Thyroid gland (tissue), 4 donors: ENCODE measurements around the gene SPNS2.

Experiments used
- CTCF ChIP-seq, 6 experiments: fragments of 200-600 bp in 3 of 6; fragments of 450-650 bp in 3 of 6; sonication (generic) in 3 of 6; IDR thresholded peaks; one replicate each; pipeline ENCODE4 v1.5.1; 2016 to 2019; ENCODE audit warnings: antibody characterized with exemption in 6 of 6, mild to moderate bottlenecking in 2 of 6, inconsistent platforms in 1 of 6, moderate library complexity in 1 of 6
- POLR2A ChIP-seq, 2 donors: fragments of 450-650 bp; IDR thresholded peaks; one replicate each; pipeline ENCODE4 v1.6.1; 2017; ENCODE audit warnings: antibody characterized with exemption in 2 of 2, mild to moderate bottlenecking in 2 of 2, moderate library complexity in 1 of 2

DNA sequence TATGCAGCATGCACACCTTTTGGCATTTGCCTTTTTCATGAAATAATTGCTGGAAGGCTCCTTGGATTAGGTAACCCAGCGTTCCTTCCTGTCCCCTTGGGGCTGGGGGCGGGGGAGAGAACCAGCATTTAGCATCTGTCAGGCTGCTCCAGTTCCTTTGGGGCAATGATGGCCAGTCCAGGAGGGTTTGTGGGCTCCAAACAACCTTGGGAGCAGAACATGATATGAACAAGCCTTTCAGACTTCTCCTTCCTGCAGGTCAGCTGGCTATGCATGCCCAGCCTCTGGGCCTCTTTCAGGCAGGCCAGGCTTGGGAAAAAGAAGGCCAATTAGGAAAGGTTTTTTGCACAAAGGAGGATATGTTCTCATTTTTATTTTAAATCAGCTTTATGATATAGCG, 84.5 kb downstream of the SPNS2 start:
- TF ChIP-seq POLR2A (IDR thresholded peaks at IDR 0.05) = no peak
- no peak for TF ChIP-seq CTCF (IDR thresholded peaks at IDR 0.05)
